K562 (cell line): ENCODE measurements around the gene NPEPL1. TPM values are rescaled to one million over a fixed set of nuclear protein-coding genes. Genes with fewer than 3 reads are reported as not detected.
A peak's percentile ranks its signal among the peaks of the same experiment; 100 is the strongest.

ENCODE experiments used
- CTCF ChIP-seq, 3 experiments: IDR thresholded peaks in 2 of 3; conservative IDR thresholded peaks in 1 of 3; 2 replicates each; pipeline ENCODE4 v1.5.1; 2011 to 2012; ENCODE audit warnings: low read length in 3 of 3, mild to moderate bottlenecking in 3 of 3, control low read depth in 2 of 3, improper control_type of control experiment in 1 of 3, inconsistent platforms in 1 of 3, low read depth in 1 of 3, mixed read lengths in 1 of 3, moderate library complexity in 1 of 3; ENCODE audit not compliant: insufficient read depth in 2 of 3
- CTCFL ChIP-seq: IDR thresholded peaks from 2 replicates; pipeline ENCODE4 v1.6.1; 2011; ENCODE audit warnings: borderline replicate concordance, low read depth, mild to moderate bottlenecking, moderate library complexity, low read length; ENCODE audit not compliant: insufficient read depth, poor library complexity, severe bottlenecking
- FOXO4 ChIP-seq: fragments of 450-650 bp; formaldehyde crosslinking; IDR thresholded peaks from 2 replicates; pipeline ENCODE4 v1.4.0; 2020; ENCODE audit warnings: mild to moderate bottlenecking, moderate library complexity
- NFATC3 ChIP-seq: fragments of 450-650 bp; IDR thresholded peaks from 2 replicates; pipeline ENCODE4 v1.6.1; 2017; ENCODE audit warnings: mild to moderate bottlenecking
- SPI1 ChIP-seq: IDR thresholded peaks from 2 replicates; pipeline ENCODE4 v1.6.1; 2011; ENCODE audit warnings: low read depth, low read length, control low read depth, borderline replicate concordance
- polyA plus RNA-seq, 8 experiments: library from polyadenylated mRNA; depleted of rRNA in 4 of 8; stranded (reverse) in 5 of 8; unstranded in 3 of 8; fragments of >200 nt; fragmentation: Nextera tagmentation in 2 of 8; fragmentation: Illumina TruSeq in 1 of 8; extraction: Ambion mirVana in 2 of 8; extraction: Trizol in 1 of 8; gene quantifications; 2 replicates each; pipeline versions ENCODE4 v1.2.1 to v1.2.3, GENCODE V29; 2011 to 2014; ENCODE audit warnings: inconsistent platforms in 1 of 8, missing spikeins in 1 of 8
- total RNA-seq, 7 experiments: library from RNA; depleted of rRNA in 6 of 7; stranded (reverse); fragments of >200 nt in 6 of 7; fragmentation: Illumina TruSeq in 2 of 7; extraction: Trizol in 2 of 7; gene quantifications; 2 replicates each; pipeline versions ENCODE4 v1.2.1 to v1.2.3, GENCODE V29; 2011 to 2021; ENCODE audit warnings: low replicate concordance in 1 of 7

Gene NPEPL1
- total and polyA plus RNA-seq, 9 of the 15 experiments (the other 6 are each of a cell fraction or from before 2014, with no cell fraction given): 0.04 to 5.6 (median 0.94) TPM

- TF ChIP-seq CTCF (IDR thresholded peaks at IDR 0.05 in 2 of 3, conservative IDR thresholded peaks at IDR 0.05 in 1 of 3; ENCODE audit: insufficient read depth in 2 of 3, low read depth in 1 of 3, low read length in 3 of 3) (peak; percentile 30 to 49 (median 36); a peak in 5 of 6 replicates), NFATC3 (no peak), CTCFL (peak; percentile 36), SPI1 (no peak), FOXO4 (CRISPR knock-in tag) (no peak)
Observed at GRCh38 chr20:58702859-58703648, 10.5 kb downstream of the NPEPL1 start (continued).
